HCT116 (cell line): Measurements from ENCODE around the gene FANCG.

Experiments
- CEBPB ChIP-seq: IDR thresholded peaks from 2 replicates; pipeline ENCODE4 v1.6.1; 2012; ENCODE audit warnings: low read depth
- EZH2 ChIP-seq: fragments of 200-600 bp; sonication (generic); IDR thresholded peaks from 2 replicates; pipeline ENCODE4 v1.6.1; 2017; ENCODE audit warnings: antibody characterized with exemption, mixed run types
- EZH2phosphoT487 ChIP-seq: fragments of 200-600 bp; IDR thresholded peaks from 2 replicates; pipeline ENCODE4 v1.6.1; 2018; ENCODE audit warnings: antibody characterized with exemption, borderline replicate concordance
- POLR2A ChIP-seq: IDR thresholded peaks from 2 replicates; pipeline ENCODE4 v1.7.0; 2011; ENCODE audit warnings: borderline replicate concordance; ENCODE audit not compliant: insufficient read depth, insufficient read length; ENCODE audit errors: extremely low read depth
- POLR2AphosphoS5 ChIP-seq: IDR thresholded peaks from 2 replicates; pipeline ENCODE4 v1.6.1; 2011; ENCODE audit warnings: mild to moderate bottlenecking, low read depth, low read length, moderate library complexity
- RAD21 ChIP-seq: IDR thresholded peaks from 2 replicates; pipeline ENCODE4 v1.6.1; 2012; ENCODE audit warnings: low read depth, mild to moderate bottlenecking
- SIN3A ChIP-seq: IDR thresholded peaks from 2 replicates; pipeline ENCODE4 v1.6.1; 2012; ENCODE audit warnings: low read depth
- TCF7L2 ChIP-seq: IDR thresholded peaks from 2 replicates; pipeline ENCODE4 v1.7.0; 2011; ENCODE audit warnings: borderline replicate concordance, inconsistent platforms; ENCODE audit not compliant: insufficient read depth, insufficient read length; ENCODE audit errors: extremely low read depth
- YY1 ChIP-seq: IDR thresholded peaks from 2 replicates; pipeline ENCODE4 v1.6.1; 2011; ENCODE audit warnings: low read length, low read depth, moderate library complexity, mild to moderate bottlenecking; ENCODE audit not compliant: insufficient replicate concordance; ENCODE audit errors: extremely low read depth
- ZNF274 ChIP-seq: fragments of 200-500 bp; sonication (Bioruptor generic); IDR thresholded peaks from 2 replicates; pipeline ENCODE4 v1.6.1; 2014; ENCODE audit warnings: mild to moderate bottlenecking, low read depth, low read length, inconsistent platforms
- TF ChIP-seq, protein P1 (sequence below): IDR thresholded peaks from 2 replicates; pipeline ENCODE4 v1.6.1; 2011; ENCODE audit warnings: mild to moderate bottlenecking, low read length, moderate library complexity; ENCODE audit not compliant: insufficient replicate concordance; ENCODE audit errors: extremely low read depth
- TF ChIP-seq, protein P2 (sequence below), 3 experiments: fragments of 200-600 bp in 1 of 3; sonication (generic) in 1 of 3; IDR thresholded peaks in 2 of 3; conservative IDR thresholded peaks in 1 of 3; 2 replicates each; pipeline ENCODE4 v1.5.1; 2012 to 2017; ENCODE audit warnings: low read depth in 2 of 3, low read length in 2 of 3, antibody characterized with exemption in 1 of 3, borderline replicate concordance in 1 of 3, control low read depth in 1 of 3, mild to moderate bottlenecking in 1 of 3, mixed read lengths in 1 of 3, mixed run types in 1 of 3, moderate library complexity in 1 of 3; ENCODE audit not compliant: insufficient read depth in 1 of 3
- TF ChIP-seq, protein P3 (sequence below): IDR thresholded peaks from 2 replicates; pipeline ENCODE4 v1.6.1; 2012
- TF ChIP-seq, protein P4 (sequence below): IDR thresholded peaks from 2 replicates; pipeline ENCODE4 v1.6.1; 2012; ENCODE audit warnings: low read depth

DNA sequence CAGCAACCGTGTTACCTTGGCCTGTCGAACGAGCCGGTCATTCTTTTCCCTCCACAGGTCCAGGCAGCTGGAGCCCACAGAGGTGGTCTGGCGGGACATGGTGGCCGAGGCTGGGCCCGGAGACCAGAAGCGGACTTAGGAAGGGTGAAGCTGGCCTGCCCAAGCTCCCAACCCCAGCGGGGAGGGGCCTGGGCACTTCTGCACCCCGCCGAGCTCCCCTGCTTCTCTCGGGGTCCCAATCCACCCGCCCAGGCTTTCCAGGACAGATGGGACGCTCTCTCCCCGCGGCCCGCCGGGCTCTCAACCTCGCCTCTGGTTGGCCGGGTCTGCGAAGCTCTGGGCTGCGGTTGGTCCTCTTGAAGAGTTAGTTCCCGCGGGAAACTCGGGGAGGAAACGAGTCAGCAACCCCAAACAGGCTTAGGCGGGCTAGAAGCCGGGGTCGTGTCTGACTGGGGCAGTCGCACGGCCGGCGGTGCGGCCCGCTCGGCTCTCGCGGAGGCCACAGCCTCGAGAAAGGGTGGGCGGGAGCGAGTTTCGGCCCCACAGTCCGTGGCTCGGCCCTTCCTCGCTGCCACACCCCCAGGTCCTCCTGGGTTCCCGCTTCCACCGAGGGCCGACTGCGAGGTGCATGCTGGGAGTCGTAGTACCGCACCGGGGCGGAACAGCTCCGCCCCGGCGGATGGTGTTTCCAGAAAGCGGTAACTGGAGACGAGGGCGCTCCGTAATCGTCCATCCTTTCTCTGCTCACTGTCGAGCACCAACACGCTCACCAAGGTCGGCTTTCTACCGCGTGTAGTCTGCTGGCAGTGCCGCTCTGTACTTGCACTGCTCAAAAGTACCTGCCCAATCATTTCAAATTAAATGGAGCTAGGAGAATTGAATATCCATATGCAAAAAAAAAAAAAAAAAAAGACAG is at the start of gene FANCG:
- TF ChIP-seq, protein P1, sequence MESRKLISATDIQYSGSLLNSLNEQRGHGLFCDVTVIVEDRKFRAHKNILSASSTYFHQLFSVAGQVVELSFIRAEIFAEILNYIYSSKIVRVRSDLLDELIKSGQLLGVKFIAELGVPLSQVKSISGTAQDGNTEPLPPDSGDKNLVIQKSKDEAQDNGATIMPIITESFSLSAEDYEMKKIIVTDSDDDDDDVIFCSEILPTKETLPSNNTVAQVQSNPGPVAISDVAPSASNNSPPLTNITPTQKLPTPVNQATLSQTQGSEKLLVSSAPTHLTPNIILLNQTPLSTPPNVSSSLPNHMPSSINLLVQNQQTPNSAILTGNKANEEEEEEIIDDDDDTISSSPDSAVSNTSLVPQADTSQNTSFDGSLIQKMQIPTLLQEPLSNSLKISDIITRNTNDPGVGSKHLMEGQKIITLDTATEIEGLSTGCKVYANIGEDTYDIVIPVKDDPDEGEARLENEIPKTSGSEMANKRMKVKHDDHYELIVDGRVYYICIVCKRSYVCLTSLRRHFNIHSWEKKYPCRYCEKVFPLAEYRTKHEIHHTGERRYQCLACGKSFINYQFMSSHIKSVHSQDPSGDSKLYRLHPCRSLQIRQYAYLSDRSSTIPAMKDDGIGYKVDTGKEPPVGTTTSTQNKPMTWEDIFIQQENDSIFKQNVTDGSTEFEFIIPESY: no peak
- TF ChIP-seq YY1: no peak
- no peak for TF ChIP-seq SIN3A
- no peak for TF ChIP-seq EZH2
- TF ChIP-seq, protein P2, sequence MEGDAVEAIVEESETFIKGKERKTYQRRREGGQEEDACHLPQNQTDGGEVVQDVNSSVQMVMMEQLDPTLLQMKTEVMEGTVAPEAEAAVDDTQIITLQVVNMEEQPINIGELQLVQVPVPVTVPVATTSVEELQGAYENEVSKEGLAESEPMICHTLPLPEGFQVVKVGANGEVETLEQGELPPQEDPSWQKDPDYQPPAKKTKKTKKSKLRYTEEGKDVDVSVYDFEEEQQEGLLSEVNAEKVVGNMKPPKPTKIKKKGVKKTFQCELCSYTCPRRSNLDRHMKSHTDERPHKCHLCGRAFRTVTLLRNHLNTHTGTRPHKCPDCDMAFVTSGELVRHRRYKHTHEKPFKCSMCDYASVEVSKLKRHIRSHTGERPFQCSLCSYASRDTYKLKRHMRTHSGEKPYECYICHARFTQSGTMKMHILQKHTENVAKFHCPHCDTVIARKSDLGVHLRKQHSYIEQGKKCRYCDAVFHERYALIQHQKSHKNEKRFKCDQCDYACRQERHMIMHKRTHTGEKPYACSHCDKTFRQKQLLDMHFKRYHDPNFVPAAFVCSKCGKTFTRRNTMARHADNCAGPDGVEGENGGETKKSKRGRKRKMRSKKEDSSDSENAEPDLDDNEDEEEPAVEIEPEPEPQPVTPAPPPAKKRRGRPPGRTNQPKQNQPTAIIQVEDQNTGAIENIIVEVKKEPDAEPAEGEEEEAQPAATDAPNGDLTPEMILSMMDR (IDR thresholded peaks at IDR 0.05 in 2 of 3, conservative IDR thresholded peaks at IDR 0.05 in 1 of 3; ENCODE audit: borderline replicate concordance in 1 of 3, insufficient read depth in 1 of 3, low read depth in 2 of 3, low read length in 2 of 3): no peak
- no peak for TF ChIP-seq CEBPB
- peak; percentile 79 for TF ChIP-seq POLR2AphosphoS5
- no peak for TF ChIP-seq TCF7L2
- no peak for TF ChIP-seq EZH2phosphoT487
- no peak for TF ChIP-seq POLR2A
- TF ChIP-seq, protein P3, sequence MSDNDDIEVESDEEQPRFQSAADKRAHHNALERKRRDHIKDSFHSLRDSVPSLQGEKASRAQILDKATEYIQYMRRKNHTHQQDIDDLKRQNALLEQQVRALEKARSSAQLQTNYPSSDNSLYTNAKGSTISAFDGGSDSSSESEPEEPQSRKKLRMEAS: no peak
- TF ChIP-seq RAD21: no peak
- TF ChIP-seq ZNF274: no peak
- TF ChIP-seq, protein P4, sequence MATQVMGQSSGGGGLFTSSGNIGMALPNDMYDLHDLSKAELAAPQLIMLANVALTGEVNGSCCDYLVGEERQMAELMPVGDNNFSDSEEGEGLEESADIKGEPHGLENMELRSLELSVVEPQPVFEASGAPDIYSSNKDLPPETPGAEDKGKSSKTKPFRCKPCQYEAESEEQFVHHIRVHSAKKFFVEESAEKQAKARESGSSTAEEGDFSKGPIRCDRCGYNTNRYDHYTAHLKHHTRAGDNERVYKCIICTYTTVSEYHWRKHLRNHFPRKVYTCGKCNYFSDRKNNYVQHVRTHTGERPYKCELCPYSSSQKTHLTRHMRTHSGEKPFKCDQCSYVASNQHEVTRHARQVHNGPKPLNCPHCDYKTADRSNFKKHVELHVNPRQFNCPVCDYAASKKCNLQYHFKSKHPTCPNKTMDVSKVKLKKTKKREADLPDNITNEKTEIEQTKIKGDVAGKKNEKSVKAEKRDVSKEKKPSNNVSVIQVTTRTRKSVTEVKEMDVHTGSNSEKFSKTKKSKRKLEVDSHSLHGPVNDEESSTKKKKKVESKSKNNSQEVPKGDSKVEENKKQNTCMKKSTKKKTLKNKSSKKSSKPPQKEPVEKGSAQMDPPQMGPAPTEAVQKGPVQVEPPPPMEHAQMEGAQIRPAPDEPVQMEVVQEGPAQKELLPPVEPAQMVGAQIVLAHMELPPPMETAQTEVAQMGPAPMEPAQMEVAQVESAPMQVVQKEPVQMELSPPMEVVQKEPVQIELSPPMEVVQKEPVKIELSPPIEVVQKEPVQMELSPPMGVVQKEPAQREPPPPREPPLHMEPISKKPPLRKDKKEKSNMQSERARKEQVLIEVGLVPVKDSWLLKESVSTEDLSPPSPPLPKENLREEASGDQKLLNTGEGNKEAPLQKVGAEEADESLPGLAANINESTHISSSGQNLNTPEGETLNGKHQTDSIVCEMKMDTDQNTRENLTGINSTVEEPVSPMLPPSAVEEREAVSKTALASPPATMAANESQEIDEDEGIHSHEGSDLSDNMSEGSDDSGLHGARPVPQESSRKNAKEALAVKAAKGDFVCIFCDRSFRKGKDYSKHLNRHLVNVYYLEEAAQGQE: no peak
